Left forelimb (tissue), 1 donor: Measurements from ENCODE around the gene ACER3.
"Not testable (repeated sequence)": the region's sequence is repeated elsewhere in the genome, so short reads cannot be mapped to it uniquely, and the experiment has no call there.

Experiments used
- DNase-seq: peaks from one replicate; pipeline ENCODE4 v3.0.0-alpha.2; 2018; ENCODE audit warnings: low spot score

ACER3 gene

DNA sequence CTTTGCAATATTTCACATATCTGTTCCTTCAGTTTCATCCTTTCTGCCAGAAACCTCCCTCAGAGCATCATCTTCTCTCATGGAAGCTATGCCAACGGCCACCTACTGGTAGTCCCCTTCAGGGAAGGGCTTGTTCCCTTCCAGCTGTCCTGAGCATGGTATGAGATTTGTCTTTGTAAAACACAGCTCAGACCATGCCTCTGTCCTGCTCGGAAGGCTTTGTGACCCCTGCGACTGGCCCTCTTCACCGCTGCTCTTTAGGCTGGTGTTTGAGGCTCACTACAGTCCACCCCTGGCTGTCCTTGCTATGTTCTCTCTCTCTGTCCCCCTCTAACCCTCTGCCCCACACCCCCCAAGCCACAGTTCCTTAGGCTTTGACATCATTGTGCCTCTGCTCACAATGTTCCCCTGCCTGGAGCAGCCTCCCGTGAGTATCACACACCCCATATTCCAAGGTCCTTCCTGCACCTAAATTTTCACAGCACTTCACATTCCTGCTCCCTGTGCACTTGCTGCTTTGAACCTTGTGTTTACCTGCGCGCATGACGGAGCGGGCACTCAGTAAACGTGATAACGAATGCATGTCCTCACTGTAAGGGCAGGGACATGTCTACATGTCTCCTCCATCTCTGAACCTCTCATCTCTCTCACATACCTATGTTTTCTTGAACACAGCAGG, 24.0 kb upstream of the ACER3 start:
- DNase-seq: peak; percentile 59

DNA sequence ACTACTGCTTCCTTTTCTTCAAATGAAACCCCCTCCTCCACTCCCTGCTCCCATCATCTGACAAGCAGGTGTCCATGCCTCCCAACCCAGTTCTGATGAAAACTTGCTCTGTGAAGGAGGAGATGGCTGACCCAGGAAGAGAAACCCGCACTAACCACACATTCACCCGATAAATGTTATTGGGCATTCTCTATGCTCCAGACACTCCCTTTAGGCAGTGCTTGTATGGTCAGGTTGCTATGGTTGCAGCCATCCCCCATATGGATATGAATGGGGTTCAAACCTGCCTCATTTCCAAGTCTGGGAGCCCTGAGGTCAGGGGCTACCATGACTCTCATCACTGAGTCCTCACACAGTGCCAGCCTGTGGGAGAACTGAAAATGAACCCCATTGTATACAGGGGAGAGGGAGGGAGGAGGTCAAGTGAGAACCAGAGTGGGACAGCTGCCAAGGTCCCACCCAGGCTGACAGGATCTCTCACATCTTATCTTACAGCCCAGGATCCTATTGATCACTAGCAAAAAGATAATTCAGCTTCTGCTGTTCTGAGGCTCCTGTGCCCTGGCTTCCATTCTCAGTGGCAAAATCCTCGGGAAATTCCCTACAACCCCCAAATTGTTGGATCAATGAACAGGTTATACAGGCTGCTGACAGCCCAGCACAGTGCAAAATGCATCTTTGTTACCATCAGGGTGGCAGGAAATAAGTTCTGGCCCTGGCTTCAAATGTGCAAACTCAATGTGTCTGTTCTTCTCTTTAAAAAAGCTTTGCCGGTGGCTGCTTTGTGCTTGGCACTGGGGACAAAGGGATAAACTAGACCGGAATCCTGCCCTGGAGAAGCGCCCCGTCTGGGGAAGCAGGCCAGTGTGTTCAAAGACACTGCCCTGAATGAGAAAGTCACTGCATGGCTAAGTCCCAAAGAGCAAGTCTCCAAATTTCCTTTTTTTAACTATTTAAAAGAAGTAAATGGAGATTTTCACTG, 22.7 kb upstream of the ACER3 start:
- peak; percentile 36 for DNase-seq

DNA sequence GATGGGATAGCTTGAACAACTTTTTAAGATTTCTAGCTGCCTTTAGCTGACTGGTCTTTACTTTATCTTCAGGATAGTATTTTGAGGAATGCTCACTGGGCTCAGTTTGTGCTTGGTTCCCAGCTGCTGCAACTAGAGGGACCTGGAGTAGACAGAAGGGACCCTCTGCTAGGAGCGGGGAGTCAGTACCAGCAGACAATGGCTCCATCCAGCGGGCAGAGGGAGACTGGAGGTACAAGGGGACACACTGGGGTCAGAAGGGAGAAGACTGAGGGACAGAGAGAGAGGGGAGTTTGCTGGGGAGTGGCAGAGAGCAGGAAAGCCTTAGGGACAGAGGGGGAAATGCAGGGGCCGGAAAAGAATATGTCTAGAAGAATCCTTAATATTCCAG, 22.0 kb upstream of the ACER3 start:
- DNase-seq: peak; percentile 58

DNA sequence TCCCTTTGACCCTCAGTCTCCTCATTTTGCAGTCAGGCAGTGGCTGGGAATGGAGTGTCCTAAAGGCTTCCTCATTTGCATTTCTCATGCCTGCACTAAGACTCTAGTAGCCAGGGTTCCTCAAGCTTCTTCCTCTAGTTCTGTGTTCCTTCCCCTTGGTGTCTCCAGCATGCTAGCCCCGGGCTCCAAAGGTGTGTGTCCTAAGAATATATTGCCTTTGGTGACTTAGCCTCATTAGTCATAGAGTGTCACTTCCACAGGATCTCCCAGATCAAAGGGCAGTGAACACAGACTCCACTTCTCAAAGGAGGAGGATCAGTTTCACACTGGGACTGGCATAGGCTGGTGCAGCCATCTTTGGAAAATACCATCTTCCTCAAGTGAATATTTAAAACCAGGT, 21.4 kb upstream of the ACER3 start:
- DNase-seq: peak; percentile 23

DNA sequence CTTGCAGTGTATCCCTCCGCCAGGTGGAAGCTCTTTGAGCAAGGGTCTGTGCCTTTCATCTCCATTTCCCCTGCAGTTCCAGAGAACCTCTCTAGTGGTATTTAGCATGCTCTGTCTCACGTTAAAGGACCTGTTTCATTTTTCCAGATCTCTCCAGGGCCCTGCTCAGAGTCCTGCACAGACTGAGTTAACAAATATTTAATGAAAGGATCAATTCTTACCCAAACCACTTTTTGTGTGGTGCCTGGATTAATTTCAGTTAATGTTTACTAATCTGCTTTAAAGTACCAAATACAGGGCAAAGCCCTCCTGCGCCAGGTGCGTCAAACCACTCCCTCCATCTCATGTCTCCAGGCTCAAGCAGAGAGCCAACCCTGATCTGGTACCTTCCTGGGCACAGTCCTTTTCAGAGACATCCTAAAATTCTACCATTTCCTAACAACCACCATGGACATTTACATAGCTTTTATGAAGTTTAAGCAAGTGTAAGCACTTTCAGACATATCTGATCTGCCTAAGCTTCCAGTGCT, 18.7 kb upstream of the ACER3 start:
- DNase-seq: no peak

- DNase-seq: no peak
Observed at GRCh38 chr11:76843907-76844306, 16.8 kb upstream of the ACER3 start.

DNA sequence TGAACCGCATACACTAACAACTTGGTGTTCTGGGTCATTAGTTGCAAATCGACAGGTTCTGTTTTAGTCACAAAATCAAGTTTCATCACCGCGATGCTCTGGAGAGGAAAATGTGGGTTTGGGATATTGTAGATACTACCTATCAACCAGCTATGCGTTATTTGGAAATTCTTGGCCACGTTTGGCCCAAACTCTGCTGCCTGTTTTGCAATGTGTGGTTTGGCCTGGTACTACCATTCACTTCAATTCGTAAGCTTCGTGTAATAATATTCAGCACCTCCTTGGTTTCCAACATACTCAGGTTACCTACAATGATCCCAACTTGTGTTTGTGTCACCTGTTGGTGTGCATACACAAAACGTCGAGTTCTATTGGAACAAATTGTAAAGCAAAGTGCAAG, 16.2 kb upstream of the ACER3 start:
- DNase-seq: no peak

- no peak for DNase-seq
Observed at GRCh38 chr11:76845069-76845468, 15.6 kb upstream of the ACER3 start.

DNA sequence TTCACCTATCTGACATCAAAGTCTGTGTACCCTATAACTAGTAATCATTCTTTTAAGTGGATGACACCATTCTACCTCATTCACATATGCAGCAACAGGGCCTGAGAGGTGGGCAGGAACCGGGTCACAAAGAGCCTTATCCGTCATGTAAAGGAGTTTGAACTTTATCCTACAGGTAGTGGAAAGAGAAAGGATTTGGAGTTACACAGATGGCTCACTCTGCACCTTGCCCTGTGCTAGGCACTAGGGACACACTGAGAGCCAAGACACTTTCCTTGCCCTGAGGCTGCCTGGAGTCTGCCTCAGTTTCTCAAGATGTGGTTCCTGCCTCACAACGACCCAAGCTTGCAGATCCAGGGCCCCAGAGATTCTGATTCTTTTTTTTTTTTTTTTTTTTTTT, 14.3 kb upstream of the ACER3 start:
- DNase-seq: no peak

- no peak for DNase-seq
Observed at GRCh38 chr11:76849376-76849775, 11.3 kb upstream of the ACER3 start.

DNA sequence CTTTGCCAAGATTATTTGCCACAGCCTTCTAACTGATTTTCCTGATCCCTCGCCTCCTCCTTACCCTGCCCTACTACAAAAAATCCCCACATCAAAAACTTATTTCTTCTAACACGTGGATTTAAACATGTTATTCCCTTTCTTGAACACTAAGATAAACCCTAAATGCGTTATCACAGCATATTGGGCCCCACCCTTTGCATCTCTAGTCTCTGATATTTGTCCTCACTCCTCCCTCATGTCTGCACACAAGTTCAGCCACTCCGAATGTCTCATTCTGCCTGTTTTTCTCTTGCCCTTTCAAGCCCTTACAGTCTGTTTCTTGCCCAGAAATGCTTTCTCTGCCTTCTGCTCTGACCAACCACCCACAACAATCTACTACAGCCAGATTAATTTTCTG, 10.6 kb upstream of the ACER3 start:
- no peak for DNase-seq

- DNase-seq: no peak
Observed at GRCh38 chr11:76850815-76851214, 9.9 kb upstream of the ACER3 start.

GRCh38 chr11:76854709-76855108, 6.0 kb upstream of the ACER3 start:
- DNase-seq: no peak

- not testable (repeated sequence) for DNase-seq
Observed at GRCh38 chr11:76855670-76856069, 5.0 kb upstream of the ACER3 start.

DNA sequence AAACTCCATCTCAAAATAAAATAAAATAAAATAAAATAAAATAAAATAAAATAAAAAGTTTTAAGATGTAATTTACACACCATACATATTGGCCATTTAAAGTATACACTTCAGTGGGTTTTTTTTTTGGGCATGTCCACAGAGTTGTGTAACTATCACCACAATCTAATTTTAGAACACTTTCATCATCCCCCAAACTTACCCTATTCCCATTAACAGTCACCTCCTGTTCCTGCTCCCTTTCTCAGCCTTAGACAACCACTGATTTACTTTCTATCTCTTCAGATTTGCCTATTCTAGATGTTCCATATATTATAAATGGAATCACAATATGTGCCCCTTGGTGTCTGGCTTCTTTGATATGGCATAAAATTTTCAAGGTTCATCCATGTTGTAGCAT, 4.6 kb upstream of the ACER3 start:
- DNase-seq: no peak

DNA sequence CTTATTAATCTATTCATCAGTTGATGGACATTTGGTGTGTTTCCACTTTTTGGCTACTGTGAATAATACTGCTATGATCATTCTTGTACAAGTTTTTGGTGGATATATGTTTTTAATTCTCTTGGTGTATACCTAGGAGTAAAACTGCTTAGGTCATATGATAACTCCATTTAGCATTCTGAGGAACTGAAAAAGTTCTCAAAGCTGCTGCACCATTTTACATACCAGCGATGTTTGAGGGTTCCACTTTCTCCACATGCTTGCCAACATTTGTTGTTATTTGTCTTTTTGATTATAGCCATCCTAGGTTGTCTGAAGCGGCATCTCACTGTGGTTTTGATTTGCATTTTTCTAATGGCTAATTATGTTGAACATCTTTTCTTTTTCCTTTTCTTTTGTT, 4.1 kb upstream of the ACER3 start:
- no peak for DNase-seq

- no peak for DNase-seq
Observed at GRCh38 chr11:76857781-76858410, 2.8 kb upstream of the ACER3 start.

DNA sequence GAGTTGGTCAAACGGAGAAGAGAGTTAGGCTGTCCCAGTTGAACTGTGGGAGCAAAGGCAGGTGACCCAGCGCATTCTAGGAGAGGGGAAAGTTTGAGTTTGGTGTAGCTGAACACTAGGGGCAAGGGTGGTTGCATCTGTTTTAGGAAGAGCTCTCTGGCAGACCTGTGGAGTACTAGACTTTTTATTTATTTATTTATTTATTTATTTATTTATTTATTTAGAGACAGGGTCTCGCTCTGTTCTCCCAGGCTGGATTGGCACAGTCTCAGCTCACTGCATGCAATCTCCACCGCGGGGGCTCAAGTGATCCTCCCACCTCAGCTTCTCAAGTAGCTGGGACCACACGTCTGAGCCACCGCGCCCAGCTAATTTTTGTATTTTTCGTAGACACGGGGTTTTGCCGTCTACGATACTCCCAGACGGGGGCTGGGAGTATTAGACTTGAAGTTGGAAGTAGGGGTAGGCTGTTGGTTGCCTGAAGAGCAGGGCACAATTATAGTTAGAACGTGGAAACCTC, 950 bp upstream of the ACER3 start:
- no peak for DNase-seq

GRCh38 chr11:76861490-76861953, 804 bp downstream of the ACER3 start:
- DNase-seq: no peak

DNA sequence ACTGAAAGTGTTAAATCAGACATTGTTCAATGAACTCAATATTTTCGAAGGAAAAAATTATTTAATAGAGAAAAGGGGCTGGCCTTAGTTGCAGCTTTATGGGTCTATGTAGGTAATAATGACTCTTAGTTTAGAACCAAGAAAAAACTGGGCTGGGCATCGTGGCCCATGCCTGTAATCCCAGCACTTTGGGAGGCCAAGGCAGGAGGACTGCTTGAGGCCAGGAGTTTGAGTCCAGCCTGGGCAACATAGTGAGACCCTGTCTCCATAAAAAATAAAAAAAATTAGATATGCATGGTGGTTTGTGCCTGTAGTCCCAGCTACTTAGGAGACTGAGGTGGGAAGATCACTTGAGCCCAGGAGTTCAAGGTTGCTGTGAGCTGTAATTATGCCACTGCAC, 2.1 kb downstream of the ACER3 start:
- DNase-seq: not testable (repeated sequence)

DNA sequence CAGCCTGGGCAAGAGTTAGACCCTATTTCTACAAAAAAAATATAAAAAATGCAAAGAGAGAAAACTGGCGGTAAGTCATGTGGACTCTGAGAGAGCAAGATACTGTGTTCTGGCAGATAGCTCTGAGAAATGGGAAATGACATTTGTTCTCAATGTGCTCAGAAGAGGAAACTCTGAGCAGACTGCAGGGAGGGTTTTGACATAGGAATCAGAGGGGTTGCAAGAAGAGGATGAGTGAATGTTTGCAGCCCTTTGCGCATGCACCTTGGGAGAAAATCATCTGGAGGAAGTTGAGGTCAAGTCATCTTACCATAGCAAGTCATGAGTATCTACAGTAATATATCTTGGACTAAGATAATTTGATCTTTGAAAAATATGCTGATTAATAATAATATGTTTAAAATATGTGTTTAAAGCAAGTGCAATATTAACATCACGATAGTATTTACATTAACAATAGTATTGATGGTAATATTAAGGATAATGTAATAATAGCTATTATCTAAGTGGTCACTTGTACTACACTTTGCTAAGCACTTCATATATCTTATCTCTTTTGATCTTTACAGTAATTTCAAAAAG, 2.6 kb downstream of the ACER3 start:
- DNase-seq: no peak
